Umbilical cord (tissue), 2 donors: Measurements from ENCODE around the gene SNRNP48. TPM values are rescaled to one million over a fixed set of nuclear protein-coding genes. Genes with fewer than 3 reads are reported as not detected.

Experiments used
- DNase-seq: peaks from one replicate; pipeline ENCODE4 v3.0.0-alpha.2; 2015; ENCODE audit warnings: low spot score
- total RNA-seq: library from RNA; depleted of rRNA; stranded (reverse); fragments of >200 nt; gene quantifications from one replicate; pipeline ENCODE4 v1.2.3, GENCODE V29; 2014; ENCODE audit warnings: low replicate concordance; ENCODE audit not compliant: insufficient read depth

Gene SNRNP48
- total RNA-seq, 1 donor from 2014 or later = 16.9 TPM

GRCh38 chr6:7558781-7559180, 31.2 kb upstream of the SNRNP48 start:
- no peak for DNase-seq

- DNase-seq = no peak
Measured at GRCh38 chr6:7559196-7559595, 30.8 kb upstream of the SNRNP48 start.

GRCh38 chr6:7559651-7560385, 30.2 kb upstream of the SNRNP48 start:
- DNase-seq = no peak

DNA sequence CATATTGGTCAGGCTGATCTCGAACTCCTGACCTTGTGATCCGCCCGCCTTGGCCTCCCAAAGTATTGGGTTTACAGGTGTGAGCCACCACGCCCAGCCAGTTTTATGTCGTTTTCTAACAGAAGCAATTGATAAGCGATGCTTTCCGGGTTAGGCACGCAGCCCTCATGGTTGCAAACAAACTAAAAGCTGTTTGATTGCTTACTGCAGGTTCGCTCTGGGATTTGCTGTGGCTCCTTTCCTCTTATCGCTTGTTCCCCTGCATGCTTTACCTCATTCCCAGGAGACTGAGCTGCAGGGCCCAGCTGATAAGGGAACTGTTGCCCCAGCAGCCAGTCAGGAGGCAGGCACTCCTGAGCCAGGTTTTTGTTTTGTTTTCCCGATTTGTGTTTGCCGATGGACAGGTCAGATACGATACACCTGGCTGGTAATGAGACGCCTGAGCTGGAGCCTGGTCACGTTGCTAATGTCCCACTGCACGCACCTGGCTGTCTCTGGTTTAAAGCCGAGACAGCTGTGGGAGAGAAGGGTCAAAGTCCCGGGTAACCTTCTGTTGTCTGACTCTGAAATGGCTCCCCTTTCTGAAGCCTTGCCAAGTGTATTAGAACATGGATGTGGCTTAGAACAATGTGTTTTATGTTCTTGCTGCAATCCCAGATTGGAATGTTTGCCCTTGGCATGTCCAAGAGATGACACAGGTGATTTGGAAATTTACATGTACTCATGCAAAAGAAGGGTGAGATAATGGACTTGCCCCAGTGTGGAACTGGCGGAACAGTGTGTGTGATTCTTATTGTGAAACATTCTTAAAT, 28.6 kb upstream of the SNRNP48 start:
- DNase-seq = no peak

DNA sequence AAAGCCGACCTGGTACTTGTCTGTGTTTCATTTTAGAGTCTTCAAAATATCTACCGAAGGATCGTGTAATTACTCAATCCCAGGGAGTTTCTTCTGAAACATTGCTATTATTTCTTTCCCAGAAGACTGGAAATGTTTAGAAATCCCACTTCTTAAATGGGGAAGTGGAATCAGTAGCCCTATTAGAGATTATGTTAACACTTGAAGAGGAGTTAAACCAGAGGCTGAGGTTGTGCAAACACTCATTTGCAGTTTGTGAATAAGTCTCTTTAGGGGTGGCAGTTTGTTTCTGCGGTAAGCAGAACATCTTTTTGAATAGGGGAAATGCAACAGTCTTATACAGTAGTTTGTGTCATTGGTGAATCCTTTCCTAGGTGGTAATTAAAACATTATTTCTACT, 27.2 kb upstream of the SNRNP48 start:
- DNase-seq = no peak

GRCh38 chr6:7566107-7566506, 23.9 kb upstream of the SNRNP48 start:
- DNase-seq = no peak

GRCh38 chr6:7566617-7567173, 23.3 kb upstream of the SNRNP48 start:
- DNase-seq = no peak

- DNase-seq = peak; percentile 27
Measured at GRCh38 chr6:7568021-7568420, 22.0 kb upstream of the SNRNP48 start.

DNA sequence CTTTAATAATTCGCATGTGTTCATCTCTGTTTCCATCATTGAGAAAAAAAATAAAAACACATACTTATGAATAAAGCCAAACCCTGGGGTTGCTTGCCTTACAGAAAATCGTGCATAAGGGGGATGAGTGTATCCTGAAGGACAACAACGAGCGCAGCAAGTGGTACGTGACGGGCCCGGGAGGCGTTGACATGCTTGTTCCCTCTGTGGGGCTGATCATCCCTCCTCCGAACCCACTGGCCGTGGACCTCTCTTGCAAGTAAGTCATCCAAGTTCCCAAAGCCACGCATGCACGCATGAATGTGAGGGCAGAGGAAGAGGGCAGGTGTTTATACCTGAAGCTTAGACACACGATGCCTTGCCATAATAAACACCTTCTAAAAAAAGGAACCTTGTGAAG, 20.9 kb upstream of the SNRNP48 start:
- DNase-seq = no peak

- no peak for DNase-seq
Measured at GRCh38 chr6:7572213-7572943, 17.6 kb upstream of the SNRNP48 start.

GRCh38 chr6:7574500-7574899, 15.5 kb upstream of the SNRNP48 start:
- no peak for DNase-seq

DNA sequence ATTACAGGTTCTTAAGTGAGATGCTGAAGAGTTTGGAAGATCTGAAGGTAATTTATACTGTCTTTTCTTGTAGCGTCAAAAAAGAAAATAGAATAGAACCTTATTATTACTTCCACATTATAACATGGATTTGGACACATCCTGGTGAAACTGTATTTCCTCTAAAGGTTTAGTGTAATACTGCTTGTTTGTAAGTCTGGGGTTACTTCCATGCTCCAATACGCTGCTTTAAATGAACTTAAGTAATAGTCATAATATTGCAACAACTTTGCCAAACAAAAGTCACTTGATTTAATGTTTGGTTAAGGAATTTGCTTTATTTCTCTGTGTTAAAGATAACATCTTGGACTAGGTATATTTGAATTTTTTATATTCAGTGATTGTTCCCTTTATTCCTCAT, 11.5 kb upstream of the SNRNP48 start:
- no peak for DNase-seq

DNA sequence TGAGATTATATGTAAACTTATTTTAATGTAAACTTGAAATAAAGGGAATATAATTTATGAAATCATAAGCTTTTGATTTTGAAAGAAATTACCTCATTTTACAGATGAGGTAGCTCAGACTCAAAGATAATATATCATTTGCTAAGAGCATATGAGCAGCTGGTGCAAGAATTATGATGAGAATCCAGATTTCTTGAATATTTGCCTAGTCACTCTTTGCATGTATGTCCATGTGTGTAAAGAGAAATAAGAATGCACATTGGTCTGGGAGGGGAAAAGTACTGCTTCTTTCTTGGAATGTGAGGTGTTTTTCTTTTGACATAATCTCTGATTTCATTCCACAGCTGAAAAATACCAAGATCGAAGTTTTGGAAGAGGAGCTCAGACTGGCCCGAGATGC, 11.1 kb upstream of the SNRNP48 start:
- DNase-seq = no peak

DNA sequence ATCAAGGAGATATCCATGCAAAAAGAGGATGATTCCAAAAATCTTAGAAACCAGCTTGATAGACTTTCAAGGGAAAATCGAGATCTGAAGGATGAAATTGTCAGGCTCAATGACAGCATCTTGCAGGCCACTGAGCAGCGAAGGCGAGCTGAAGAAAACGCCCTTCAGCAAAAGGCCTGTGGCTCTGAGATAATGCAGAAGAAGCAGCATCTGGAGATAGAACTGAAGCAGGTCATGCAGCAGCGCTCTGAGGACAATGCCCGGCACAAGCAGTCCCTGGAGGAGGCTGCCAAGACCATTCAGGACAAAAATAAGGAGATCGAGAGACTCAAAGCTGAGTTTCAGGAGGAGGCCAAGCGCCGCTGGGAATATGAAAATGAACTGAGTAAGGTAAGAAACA, 10.1 kb upstream of the SNRNP48 start:
- DNase-seq = no peak

DNA sequence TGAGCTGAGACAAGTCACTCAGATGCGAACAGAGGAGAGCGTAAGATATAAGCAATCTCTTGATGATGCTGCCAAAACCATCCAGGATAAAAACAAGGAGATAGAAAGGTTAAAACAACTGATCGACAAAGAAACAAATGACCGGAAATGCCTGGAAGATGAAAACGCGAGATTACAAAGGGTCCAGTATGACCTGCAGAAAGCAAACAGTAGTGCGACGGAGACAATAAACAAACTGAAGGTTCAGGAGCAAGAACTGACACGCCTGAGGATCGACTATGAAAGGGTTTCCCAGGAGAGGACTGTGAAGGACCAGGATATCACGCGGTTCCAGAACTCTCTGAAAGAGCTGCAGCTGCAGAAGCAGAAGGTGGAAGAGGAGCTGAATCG, 9.5 kb upstream of the SNRNP48 start:
- DNase-seq = no peak

GRCh38 chr6:7580927-7581618, 8.9 kb upstream of the SNRNP48 start:
- no peak for DNase-seq

DNA sequence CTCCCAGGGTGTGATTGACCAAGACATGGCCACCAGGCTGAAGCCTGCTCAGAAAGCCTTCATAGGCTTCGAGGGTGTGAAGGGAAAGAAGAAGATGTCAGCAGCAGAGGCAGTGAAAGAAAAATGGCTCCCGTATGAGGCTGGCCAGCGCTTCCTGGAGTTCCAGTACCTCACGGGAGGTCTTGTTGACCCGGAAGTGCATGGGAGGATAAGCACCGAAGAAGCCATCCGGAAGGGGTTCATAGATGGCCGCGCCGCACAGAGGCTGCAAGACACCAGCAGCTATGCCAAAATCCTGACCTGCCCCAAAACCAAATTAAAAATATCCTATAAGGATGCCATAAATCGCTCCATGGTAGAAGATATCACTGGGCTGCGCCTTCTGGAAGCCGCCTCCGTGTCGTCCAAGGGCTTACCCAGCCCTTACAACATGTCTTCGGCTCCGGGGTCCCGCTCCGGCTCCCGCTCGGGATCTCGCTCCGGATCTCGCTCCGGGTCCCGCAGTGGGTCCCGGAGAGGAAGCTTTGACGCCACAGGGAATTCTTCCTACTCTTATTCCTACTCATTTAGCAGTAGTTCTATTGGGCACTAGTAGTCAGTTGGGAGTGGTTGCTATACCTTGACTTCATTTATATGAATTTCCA, 4.6 kb upstream of the SNRNP48 start:
- no peak for DNase-seq

- DNase-seq = no peak
Measured at GRCh38 chr6:7587631-7588100, 2.3 kb upstream of the SNRNP48 start.

- DNase-seq = no peak
Measured at GRCh38 chr6:7588506-7588905, 1.5 kb upstream of the SNRNP48 start.

GRCh38 chr6:7589221-7589620, 777 bp upstream of the SNRNP48 start:
- DNase-seq = no peak

GRCh38 chr6:7590918-7591302, 912 bp downstream of the SNRNP48 start:
- no peak for DNase-seq
